Measurements from ENCODE around the gene PRRT2. TPM values are rescaled to one million over a fixed set of nuclear protein-coding genes. Genes with fewer than 3 reads are reported as not detected.

PRRT2 gene
- total RNA-seq, 1 donor from 2014 or later: 2.0 TPM

DNA sequence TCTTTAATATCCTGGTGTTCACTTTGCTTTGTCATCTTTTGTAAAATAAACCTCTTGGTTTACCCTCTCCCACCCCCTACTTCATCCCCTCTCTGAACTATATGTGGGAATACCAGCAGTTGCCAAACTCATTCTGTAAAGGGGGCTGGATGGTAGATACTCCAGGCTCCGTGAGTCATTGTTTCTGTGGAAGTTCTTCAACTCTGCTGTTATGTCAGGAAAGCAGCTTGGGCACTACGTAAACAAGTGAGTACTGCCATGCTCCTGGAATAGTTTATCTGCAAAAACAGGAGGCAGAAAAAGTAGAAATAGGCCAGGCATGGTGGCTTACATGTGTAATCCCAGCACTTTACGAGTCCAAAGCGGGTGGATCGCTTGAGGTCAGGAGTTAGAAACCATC is 25.8 kb downstream of the PRRT2 start:
- Mint-ChIP-seq H3K9me3 (no peaks in the 10 kb centered on the region), H3K27ac (no peak overlapping the region), H3K27me3 (ENCODE audit: low read depth) (no peaks in the 10 kb centered on the region), H3K4me1 (ENCODE audit: low read depth) (peaks cover 6% of the 10 kb centered on the region), H3K36me3 (ENCODE audit: low read depth) (peaks cover 65% of the 10 kb centered on the region), H3K4me3 (ENCODE audit: low read depth) (no peak overlapping the region)
- DNase-seq (ENCODE audit: low spot score): no peak
- intact Hi-C loops (cut with micrococcal nuclease): no loop called here

DNA sequence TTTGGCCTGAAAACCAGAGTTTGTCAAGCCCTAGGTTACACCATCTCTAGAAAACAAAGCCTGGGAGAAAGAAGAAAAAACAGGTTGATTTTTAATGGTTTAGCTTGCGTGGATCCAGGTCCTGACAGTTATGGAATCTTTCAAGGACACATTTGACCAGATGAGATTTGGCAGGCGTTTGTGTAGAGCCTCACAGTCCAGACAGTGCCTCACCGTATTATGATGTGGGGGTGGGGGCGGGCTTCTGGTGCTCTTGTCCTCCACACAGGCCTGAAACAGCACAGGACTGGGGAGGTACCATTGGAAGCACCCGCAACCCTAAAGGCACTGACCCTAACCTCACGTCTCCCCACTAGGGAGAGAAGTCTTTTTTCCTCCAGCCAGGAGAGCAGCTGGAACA is 27.8 kb downstream of the PRRT2 start:
- Mint-ChIP-seq H3K4me3 (ENCODE audit: low read depth) (no peak overlapping the region), H3K27ac (no peak overlapping the region), H3K4me1 (ENCODE audit: low read depth) (no peaks in the 10 kb centered on the region), H3K9me3 (no peaks in the 10 kb centered on the region), H3K36me3 (ENCODE audit: low read depth) (peaks cover 63% of the 10 kb centered on the region), H3K27me3 (ENCODE audit: low read depth) (no peaks in the 10 kb centered on the region)
- intact Hi-C loops (cut with micrococcal nuclease): no loop called here
- no peak for DNase-seq (ENCODE audit: low spot score)

DNA sequence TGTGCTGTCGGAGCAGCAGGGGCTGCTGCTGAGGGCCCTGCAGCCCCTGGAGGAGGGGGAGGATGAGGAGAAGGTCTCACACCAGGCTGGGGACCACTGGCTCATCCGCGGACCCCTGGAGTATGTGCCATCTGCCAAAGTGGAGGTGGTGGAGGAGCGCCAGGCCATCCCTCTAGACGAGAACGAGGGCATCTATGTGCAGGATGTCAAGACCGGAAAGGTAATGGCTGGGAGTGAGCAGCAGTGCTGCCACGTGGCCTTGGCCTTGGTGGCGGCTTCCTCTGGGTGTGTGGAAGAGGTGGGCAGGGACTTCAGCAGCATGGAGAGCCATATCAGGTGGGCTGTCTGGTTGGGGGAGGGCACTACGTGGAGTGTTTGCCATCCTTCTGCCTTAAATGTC is 28.2 kb downstream of the PRRT2 start:
- Mint-ChIP-seq H3K4me1 (ENCODE audit: low read depth) (no peaks in the 10 kb centered on the region), H3K27me3 (ENCODE audit: low read depth) (no peaks in the 10 kb centered on the region), H3K36me3 (ENCODE audit: low read depth) (peaks cover 65% of the 10 kb centered on the region), H3K9me3 (no peaks in the 10 kb centered on the region), H3K4me3 (ENCODE audit: low read depth) (no peak overlapping the region), H3K27ac (no peak overlapping the region)
- DNase-seq (ENCODE audit: low spot score): no peak
- intact Hi-C loops (cut with micrococcal nuclease): no loop called here

GRCh38 chr16:29841631-29842030 is 29.6 kb downstream of the PRRT2 start:
- Mint-ChIP-seq H3K27ac (no peak overlapping the region), H3K4me3 (ENCODE audit: low read depth) (no peak overlapping the region), H3K27me3 (ENCODE audit: low read depth) (no peaks in the 10 kb centered on the region), H3K4me1 (ENCODE audit: low read depth) (no peaks in the 10 kb centered on the region), H3K36me3 (ENCODE audit: low read depth) (peaks cover 62% of the 10 kb centered on the region), H3K9me3 (no peaks in the 10 kb centered on the region)
- intact Hi-C loops (cut with micrococcal nuclease): no loop called here
- no peak for DNase-seq (ENCODE audit: low spot score)

DNA sequence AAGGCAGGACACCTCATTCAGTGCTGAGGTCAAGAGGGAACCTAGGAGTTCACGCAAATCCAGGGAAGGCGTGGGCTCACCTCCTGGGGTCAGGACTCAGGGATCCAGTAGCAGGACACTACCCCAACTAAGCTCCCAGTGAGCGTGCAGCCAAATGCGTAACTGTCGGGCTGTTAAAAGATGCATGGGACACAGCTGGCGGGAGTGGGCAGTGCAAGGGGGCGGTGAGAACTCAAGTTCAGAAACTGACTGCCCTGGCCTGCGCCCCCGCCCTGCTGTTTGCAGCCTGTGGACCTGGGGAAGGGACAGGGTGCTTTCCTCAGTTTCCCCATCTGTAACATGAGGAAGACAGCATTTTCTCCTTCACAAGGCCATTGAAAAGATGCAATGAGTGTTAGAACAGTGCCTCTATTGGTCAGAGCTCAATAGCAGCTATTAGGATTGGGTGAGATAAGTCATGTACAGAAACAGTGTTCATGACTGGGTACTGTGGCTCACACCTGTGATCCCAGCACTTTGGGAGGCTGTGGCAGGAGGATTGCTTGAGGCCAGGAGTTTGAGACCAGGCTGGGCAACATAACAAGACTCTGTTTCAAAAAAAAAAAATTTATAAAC is 30.8 kb downstream of the PRRT2 start:
- Mint-ChIP-seq H3K4me3 (ENCODE audit: low read depth) (no peak overlapping the region), H3K27ac (no peak overlapping the region), H3K27me3 (ENCODE audit: low read depth) (no peaks in the 10 kb centered on the region), H3K9me3 (no peaks in the 10 kb centered on the region), H3K4me1 (ENCODE audit: low read depth) (no peaks in the 10 kb centered on the region), H3K36me3 (ENCODE audit: low read depth) (peaks cover 55% of the 10 kb centered on the region)
- intact Hi-C loops (cut with micrococcal nuclease): no loop called here
- no peak for DNase-seq (ENCODE audit: low spot score)

GRCh38 chr16:29843931-29844330 is 31.9 kb downstream of the PRRT2 start:
- Mint-ChIP-seq H3K27ac (no peak overlapping the region), H3K4me1 (ENCODE audit: low read depth) (peaks cover 5% of the 10 kb centered on the region), H3K36me3 (ENCODE audit: low read depth) (peaks cover 57% of the 10 kb centered on the region), H3K4me3 (ENCODE audit: low read depth) (no peak overlapping the region), H3K27me3 (ENCODE audit: low read depth) (no peaks in the 10 kb centered on the region), H3K9me3 (no peaks in the 10 kb centered on the region)
- intact Hi-C loops (cut with micrococcal nuclease): no loop called here
- DNase-seq (ENCODE audit: low spot score): no peak

- Mint-ChIP-seq H3K36me3 (ENCODE audit: low read depth) (peaks cover 54% of the 10 kb centered on the region), H3K4me3 (ENCODE audit: low read depth) (no peak overlapping the region), H3K27ac (no peak overlapping the region), H3K27me3 (ENCODE audit: low read depth) (no peaks in the 10 kb centered on the region), H3K9me3 (no peaks in the 10 kb centered on the region), H3K4me1 (ENCODE audit: low read depth) (peaks cover 5% of the 10 kb centered on the region)
- intact Hi-C loops (cut with micrococcal nuclease): no loop called here
- no peak for DNase-seq (ENCODE audit: low spot score)
Measured at GRCh38 chr16:29844575-29845331, 32.8 kb downstream of the PRRT2 start.

DNA sequence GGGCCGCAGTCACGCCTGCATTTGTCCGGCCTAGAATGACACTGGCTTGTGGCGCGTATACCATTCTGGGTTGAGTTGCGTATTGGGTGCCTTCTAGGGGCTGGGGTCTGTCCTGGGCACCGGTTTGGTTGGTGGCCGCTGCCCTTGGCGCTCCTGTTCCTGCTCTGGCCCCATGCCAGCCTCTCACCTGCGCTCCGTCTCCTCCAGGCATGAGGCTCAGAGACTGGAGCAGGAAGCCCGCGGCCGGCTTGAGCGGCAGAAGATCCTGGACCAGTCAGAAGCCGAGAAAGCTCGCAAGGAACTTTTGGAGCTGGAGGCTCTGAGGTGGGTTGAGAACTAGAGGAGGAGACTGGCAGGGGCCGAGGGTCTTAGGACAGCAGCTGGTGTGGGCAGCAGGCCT is 33.7 kb downstream of the PRRT2 start:
- Mint-ChIP-seq H3K36me3 (ENCODE audit: low read depth) (peaks cover 54% of the 10 kb centered on the region), H3K27ac (no peak overlapping the region), H3K4me1 (ENCODE audit: low read depth) (peaks cover 5% of the 10 kb centered on the region), H3K9me3 (no peaks in the 10 kb centered on the region), H3K27me3 (ENCODE audit: low read depth) (no peaks in the 10 kb centered on the region), H3K4me3 (ENCODE audit: low read depth) (no peak overlapping the region)
- intact Hi-C loops (cut with micrococcal nuclease): no loop called here
- no peak for DNase-seq (ENCODE audit: low spot score)

GRCh38 chr16:29848420-29849297 is 36.7 kb downstream of the PRRT2 start:
- intact Hi-C loops (cut with micrococcal nuclease): no loop called here
- peak; percentile 68 for DNase-seq (ENCODE audit: low spot score)
- H3K36me3 Mint-ChIP-seq (ENCODE audit: low read depth): peaks cover 41% of the 10 kb centered on the region
- H3K4me3 Mint-ChIP-seq (ENCODE audit: low read depth): no peak overlapping the region
- H3K9me3 Mint-ChIP-seq: no peaks in the 10 kb centered on the region
- peaks cover 5% of the 10 kb centered on the region for H3K4me1 Mint-ChIP-seq (ENCODE audit: low read depth)
- H3K27ac Mint-ChIP-seq: no peak overlapping the region
- H3K27me3 Mint-ChIP-seq (ENCODE audit: low read depth): no peaks in the 10 kb centered on the region

GRCh38 chr16:29849505-29849904 is 37.5 kb downstream of the PRRT2 start:
- no peak for DNase-seq (ENCODE audit: low spot score)
- Mint-ChIP-seq H3K4me3 (ENCODE audit: low read depth) (no peak overlapping the region), H3K27ac (no peak overlapping the region), H3K4me1 (ENCODE audit: low read depth) (peaks cover 5% of the 10 kb centered on the region), H3K27me3 (ENCODE audit: low read depth) (no peaks in the 10 kb centered on the region), H3K36me3 (ENCODE audit: low read depth) (peaks cover 37% of the 10 kb centered on the region), H3K9me3 (no peaks in the 10 kb centered on the region)
- intact Hi-C loops (cut with micrococcal nuclease): no loop called here

DNA sequence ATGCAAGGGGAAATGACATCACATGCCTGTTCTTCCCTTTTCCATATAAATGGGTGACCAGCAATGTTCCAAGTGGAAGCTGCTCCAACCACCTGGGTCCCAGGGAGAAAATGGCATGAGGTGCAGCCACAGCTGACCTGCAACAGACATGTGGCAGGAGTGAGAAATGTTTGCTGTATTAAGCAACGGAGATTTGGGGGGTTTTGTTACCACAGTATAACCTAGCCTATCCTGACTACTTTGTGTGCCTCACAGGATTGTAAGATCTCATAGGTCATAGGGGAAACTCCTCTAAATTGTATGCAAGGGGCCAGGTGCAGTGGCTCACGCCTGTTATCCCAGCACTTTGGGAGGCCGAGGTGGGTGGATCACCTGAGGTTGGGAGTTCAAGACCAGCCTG is 39.0 kb downstream of the PRRT2 start:
- Mint-ChIP-seq H3K9me3 (no peaks in the 10 kb centered on the region), H3K27ac (no peak overlapping the region), H3K4me1 (ENCODE audit: low read depth) (peaks cover 5% of the 10 kb centered on the region), H3K36me3 (ENCODE audit: low read depth) (peaks cover 24% of the 10 kb centered on the region), H3K27me3 (ENCODE audit: low read depth) (no peaks in the 10 kb centered on the region), H3K4me3 (ENCODE audit: low read depth) (no peak overlapping the region)
- DNase-seq (ENCODE audit: low spot score): no peak
- intact Hi-C loops (cut with micrococcal nuclease): no loop called here

- intact Hi-C loops (cut with micrococcal nuclease): no loop called here
- no peak for DNase-seq (ENCODE audit: low spot score)
- Mint-ChIP-seq H3K27ac (no peak overlapping the region), H3K36me3 (ENCODE audit: low read depth) (peaks cover 21% of the 10 kb centered on the region), H3K9me3 (no peaks in the 10 kb centered on the region), H3K4me1 (ENCODE audit: low read depth) (peaks cover 5% of the 10 kb centered on the region), H3K27me3 (ENCODE audit: low read depth) (no peaks in the 10 kb centered on the region), H3K4me3 (ENCODE audit: low read depth) (no peak overlapping the region)
Measured at GRCh38 chr16:29852654-29853053, 40.7 kb downstream of the PRRT2 start.
